Fibroblast of lung (primary cell): ENCODE data around the gene EPS8L3. TPM values are rescaled to one million over a fixed set of nuclear protein-coding genes. Genes with fewer than 3 reads are reported as not detected.
A peak's percentile ranks its signal among the peaks of the same experiment; 100 is the strongest.

Experiments used
- DNase-seq, 2 donors: peaks; one replicate each; pipeline versions ENCODE4 v3.0.0 to v3.0.0-alpha.2; 2010; ENCODE audit warnings: low read depth in 2 of 2
- H2AFZ ChIP-seq: 2 replicates; pipeline ENCODE4 v1.5.1; 2012; ENCODE audit warnings: low read length, control low read depth, inconsistent platforms
- H3K27ac ChIP-seq: 2 replicates; pipeline ENCODE4 v1.5.1; 2011; ENCODE audit warnings: low read length, control low read depth; ENCODE audit not compliant: insufficient read depth
- H3K27me3 ChIP-seq: 2 replicates; pipeline ENCODE4 v1.5.1; 2011; ENCODE audit warnings: mild to moderate bottlenecking, low read length; ENCODE audit not compliant: control insufficient read depth, insufficient read depth
- H3K36me3 ChIP-seq: 2 replicates; pipeline ENCODE4 v1.5.1; 2011; ENCODE audit warnings: low read length; ENCODE audit not compliant: control insufficient read depth, insufficient read depth
- H3K4me1 ChIP-seq: 2 replicates; pipeline ENCODE4 v1.5.1; 2011; ENCODE audit warnings: low read length; ENCODE audit not compliant: control insufficient read depth, insufficient read depth; ENCODE audit errors: extremely low read depth
- H3K4me2 ChIP-seq: 2 replicates; pipeline ENCODE4 v1.5.1; 2011; ENCODE audit warnings: low read length, control low read depth; ENCODE audit not compliant: insufficient read depth; ENCODE audit errors: extremely low read depth
- H3K4me3 ChIP-seq, 4 experiments: fragments of 200-600 bp in 1 of 4; sonication (generic) in 1 of 4; replicated peaks in 1 of 4; 2 replicates each; pipeline ENCODE4 v1.5.1; 2011 to 2016; ENCODE audit warnings: low read length in 4 of 4, low read depth in 3 of 4, mild to moderate bottlenecking in 3 of 4, control low read depth in 2 of 4, inconsistent platforms in 1 of 4, mixed read lengths in 1 of 4; ENCODE audit not compliant: insufficient read depth in 1 of 4; ENCODE audit errors: control extremely low read depth in 1 of 4
- H3K79me2 ChIP-seq: 2 replicates; pipeline ENCODE4 v1.5.1; 2012; ENCODE audit warnings: mild to moderate bottlenecking, low read length, inconsistent platforms; ENCODE audit not compliant: control insufficient read depth, insufficient read depth
- H3K9ac ChIP-seq: 2 replicates; pipeline ENCODE4 v1.5.1; 2011; ENCODE audit warnings: mild to moderate bottlenecking, low read length, control low read depth; ENCODE audit not compliant: insufficient read depth
- H3K9me3 ChIP-seq: 2 replicates; pipeline ENCODE4 v1.5.1; 2012; ENCODE audit warnings: low read depth, low read length; ENCODE audit not compliant: control insufficient read depth, insufficient read depth
- H4K20me1 ChIP-seq: 2 replicates; pipeline ENCODE4 v1.5.1; 2011; ENCODE audit warnings: low read length; ENCODE audit not compliant: control insufficient read depth, insufficient read depth; ENCODE audit errors: extremely low read depth
- EZH2 ChIP-seq: IDR thresholded peaks from 2 replicates; pipeline ENCODE4 v1.5.1; 2012; ENCODE audit warnings: low read length, control low read depth, mild to moderate bottlenecking; ENCODE audit errors: missing control alignments
- polyA plus RNA-seq, 2 donors: library from polyadenylated mRNA; depleted of rRNA in 1 of 2; stranded (reverse) in 1 of 2; unstranded in 1 of 2; fragments of >200 nt; gene quantifications; 2 replicates each; pipeline ENCODE4 v1.2.1, GENCODE V29; 2011 to 2012; ENCODE audit warnings: missing spikeins in 1 of 2
- total RNA-seq: library from RNA; depleted of rRNA; stranded (reverse); fragments of >200 nt; gene quantifications from 2 replicates; pipeline ENCODE4 v1.2.1, GENCODE V29; 2014
- TF ChIP-seq, protein P1 (sequence below), 2 donors: IDR thresholded peaks in 1 of 2; conservative IDR thresholded peaks in 1 of 2; 1 replicate in 1 of 2; 2 replicates in 1 of 2; pipeline ENCODE4 v1.5.1; 2011 to 2012; ENCODE audit warnings: low read length in 2 of 2, control low read depth in 1 of 2, inconsistent platforms in 1 of 2, low read depth in 1 of 2, mild to moderate bottlenecking in 1 of 2

The EPS8L3 gene
- total and polyA plus RNA-seq, 2 donors (not counting 1 experiment from before 2014, with no cell fraction given), result not detected

DNA sequence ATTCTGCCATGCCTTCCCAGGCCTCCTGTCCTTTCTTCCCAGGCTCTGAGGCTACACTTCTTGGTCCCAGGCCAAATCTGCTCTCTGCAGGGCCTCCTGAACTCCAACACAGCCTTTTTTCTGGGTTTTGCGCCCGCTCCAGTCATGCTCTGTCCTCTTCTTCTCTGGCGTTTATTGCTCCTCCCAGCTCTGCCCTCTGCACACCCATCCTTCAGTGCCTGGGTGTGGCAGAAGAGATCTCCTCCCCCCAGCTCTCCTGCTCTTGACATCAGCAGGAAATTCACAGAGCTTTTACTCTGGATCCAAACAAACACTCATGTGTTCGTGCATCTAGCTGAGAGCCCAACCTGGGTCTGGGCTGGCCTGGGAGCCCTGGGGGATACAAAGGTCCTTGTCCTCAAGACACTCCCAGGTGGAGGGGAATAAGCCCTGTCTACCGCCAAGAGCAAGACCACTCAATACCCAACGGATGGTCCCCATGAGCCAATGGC, 22.9 kb upstream of the EPS8L3 start:
- DNase-seq, result peak in 1 of 2 donors; percentile 68
- TF ChIP-seq, protein P1, sequence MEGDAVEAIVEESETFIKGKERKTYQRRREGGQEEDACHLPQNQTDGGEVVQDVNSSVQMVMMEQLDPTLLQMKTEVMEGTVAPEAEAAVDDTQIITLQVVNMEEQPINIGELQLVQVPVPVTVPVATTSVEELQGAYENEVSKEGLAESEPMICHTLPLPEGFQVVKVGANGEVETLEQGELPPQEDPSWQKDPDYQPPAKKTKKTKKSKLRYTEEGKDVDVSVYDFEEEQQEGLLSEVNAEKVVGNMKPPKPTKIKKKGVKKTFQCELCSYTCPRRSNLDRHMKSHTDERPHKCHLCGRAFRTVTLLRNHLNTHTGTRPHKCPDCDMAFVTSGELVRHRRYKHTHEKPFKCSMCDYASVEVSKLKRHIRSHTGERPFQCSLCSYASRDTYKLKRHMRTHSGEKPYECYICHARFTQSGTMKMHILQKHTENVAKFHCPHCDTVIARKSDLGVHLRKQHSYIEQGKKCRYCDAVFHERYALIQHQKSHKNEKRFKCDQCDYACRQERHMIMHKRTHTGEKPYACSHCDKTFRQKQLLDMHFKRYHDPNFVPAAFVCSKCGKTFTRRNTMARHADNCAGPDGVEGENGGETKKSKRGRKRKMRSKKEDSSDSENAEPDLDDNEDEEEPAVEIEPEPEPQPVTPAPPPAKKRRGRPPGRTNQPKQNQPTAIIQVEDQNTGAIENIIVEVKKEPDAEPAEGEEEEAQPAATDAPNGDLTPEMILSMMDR (conservative IDR thresholded peaks at IDR 0.05 in 1 of 2, IDR thresholded peaks at IDR 0.05 in 1 of 2; ENCODE audit: low read depth in 1 of 2, low read length in 2 of 2), result no peak
- TF ChIP-seq EZH2, result no peak
- H3K9me3 ChIP-seq, result no peaks in the 10 kb centered on the region
- H3K27me3 ChIP-seq, result no peaks in the 10 kb centered on the region
- H3K36me3 ChIP-seq, result no peaks in the 10 kb centered on the region
- H3K4me1 ChIP-seq, result peaks cover 15% of the 10 kb centered on the region
- no peak overlapping the region for H3K9ac ChIP-seq
- no peak overlapping the region for H2AFZ ChIP-seq
- H3K27ac ChIP-seq, result no peak overlapping the region
- H4K20me1 ChIP-seq, result no peaks in the 10 kb centered on the region
- no peaks in the 10 kb centered on the region for H3K79me2 ChIP-seq
- no peak overlapping the region for H3K4me2 ChIP-seq
- no peak overlapping the region for H3K4me3 ChIP-seq

DNA sequence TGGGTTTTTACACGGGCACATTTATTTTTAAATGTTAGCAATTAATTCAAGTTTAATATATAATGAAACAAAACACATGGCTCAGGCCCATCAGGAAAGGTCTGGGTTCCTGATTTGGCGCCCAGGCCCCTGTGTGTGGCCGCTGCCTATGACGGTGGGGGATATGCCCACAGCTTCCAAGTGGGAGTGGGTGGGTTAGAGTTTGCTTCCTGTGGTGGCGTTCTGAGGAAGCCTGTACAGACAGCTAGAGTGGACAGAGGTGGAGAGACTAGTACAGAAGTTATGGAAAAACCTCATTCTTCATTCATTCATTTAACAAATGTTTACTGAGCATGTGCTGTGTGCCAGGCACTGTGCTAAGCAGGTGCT, 22.4 kb upstream of the EPS8L3 start:
- DNase-seq, result no peak
- Histone ChIP-seq H3K79me2 (no peaks in the 10 kb centered on the region), H3K9me3 (no peaks in the 10 kb centered on the region), H3K27me3 (no peaks in the 10 kb centered on the region), H2AFZ (no peak overlapping the region), H3K4me1 (peaks cover 12% of the 10 kb centered on the region), H3K9ac (no peak overlapping the region), H4K20me1 (no peaks in the 10 kb centered on the region), H3K36me3 (no peaks in the 10 kb centered on the region), H3K4me3 (no peak overlapping the region), H3K4me2 (no peak overlapping the region), H3K27ac (no peak overlapping the region)
- TF ChIP-seq, protein P1 (conservative IDR thresholded peaks at IDR 0.05 in 1 of 2, IDR thresholded peaks at IDR 0.05 in 1 of 2; ENCODE audit: low read depth in 1 of 2, low read length in 2 of 2), result no peak
- TF ChIP-seq EZH2, result no peak

DNA sequence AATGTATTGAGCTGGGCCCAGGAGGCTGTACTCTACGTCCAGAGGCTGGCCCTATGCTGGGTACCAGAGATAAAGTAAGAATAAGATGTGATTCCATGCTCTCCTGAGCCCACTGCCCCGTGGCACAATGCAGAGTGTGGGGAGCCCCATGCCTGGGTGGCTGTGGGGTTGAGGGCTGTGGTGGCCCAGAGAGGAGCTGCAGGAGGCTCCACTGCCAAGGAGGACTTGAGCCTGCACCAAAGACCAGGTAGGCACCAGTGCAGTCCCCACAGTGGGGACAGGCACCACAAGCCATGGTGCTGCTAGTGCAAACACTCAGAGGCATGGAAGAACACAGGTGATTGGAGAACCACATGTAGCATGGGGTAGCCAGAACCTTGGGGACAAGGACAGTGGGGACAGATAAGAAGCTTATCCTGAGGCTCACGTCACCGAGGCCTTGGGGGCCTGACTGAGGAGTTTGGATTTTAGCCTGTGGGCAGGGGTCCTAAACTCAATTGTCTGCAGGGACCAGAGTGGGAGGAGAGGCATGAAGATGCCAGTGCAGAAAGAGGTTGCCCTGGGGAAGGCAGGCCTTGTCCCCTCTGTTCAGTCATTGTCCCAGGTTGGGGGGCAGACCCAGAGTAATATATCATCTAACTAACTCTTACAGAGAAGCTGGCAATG, 21.9 kb upstream of the EPS8L3 start:
- no peak overlapping the region for H2AFZ ChIP-seq
- TF ChIP-seq EZH2, result no peak
- TF ChIP-seq, protein P1 (conservative IDR thresholded peaks at IDR 0.05 in 1 of 2, IDR thresholded peaks at IDR 0.05 in 1 of 2; ENCODE audit: low read depth in 1 of 2, low read length in 2 of 2), result no peak
- H3K4me2 ChIP-seq, result no peak overlapping the region
- no peak for DNase-seq
- H3K36me3 ChIP-seq, result no peaks in the 10 kb centered on the region
- H3K27me3 ChIP-seq, result no peaks in the 10 kb centered on the region
- no peak overlapping the region for H3K4me3 ChIP-seq
- H4K20me1 ChIP-seq, result no peaks in the 10 kb centered on the region
- peaks cover 12% of the 10 kb centered on the region for H3K4me1 ChIP-seq
- no peaks in the 10 kb centered on the region for H3K9me3 ChIP-seq
- H3K27ac ChIP-seq, result no peak overlapping the region
- H3K79me2 ChIP-seq, result no peaks in the 10 kb centered on the region
- no peak overlapping the region for H3K9ac ChIP-seq
